Stomach (tissue), 9 donors: ENCODE measurements around the gene RNFT2. TPM values are rescaled to one million over a fixed set of nuclear protein-coding genes. Genes with fewer than 3 reads are reported as not detected.

Source experiments
- DNase-seq, 2 donors: peaks; one replicate each; pipeline versions ENCODE4 v3.0.0 to v3.0.0-alpha.2; 2013 to 2019
- H3K27ac ChIP-seq, 5 donors: fragments of 200-600 bp in 4 of 5; sonication (generic) in 4 of 5; one replicate each; pipeline ENCODE4 v1.5.1; 2013 to 2019; ENCODE audit warnings: mild to moderate bottlenecking in 1 of 5, moderate library complexity in 1 of 5
- H3K27me3 ChIP-seq, 3 donors: fragments of 200-600 bp; sonication (generic); one replicate each; pipeline ENCODE4 v1.5.1; 2017 to 2019; ENCODE audit warnings: mixed run types in 1 of 3
- H3K36me3 ChIP-seq, 4 donors: fragments of 200-600 bp; sonication (generic); 1 replicate in 3 of 4; 2 replicates in 1 of 4; pipeline ENCODE4 v1.5.1; 2016 to 2019
- H3K4me1 ChIP-seq, 4 donors: fragments of 200-600 bp; sonication (generic); one replicate each; pipeline ENCODE4 v1.5.1; 2016 to 2019
- H3K4me3 ChIP-seq, 4 donors: fragments of 200-600 bp; sonication (generic) in 3 of 4; one replicate each; pipeline ENCODE4 v1.5.1; 2016 to 2019; ENCODE audit warnings: mild to moderate bottlenecking in 1 of 4
- H3K9me3 ChIP-seq, 4 donors: fragments of 200-600 bp; sonication (generic); one replicate each; pipeline ENCODE4 v1.5.1; 2016 to 2019
- EP300 ChIP-seq: sonication (generic); formaldehyde crosslinking; IDR thresholded peaks from one replicate; pipeline ENCODE4 v1.6.1; 2017; ENCODE audit warnings: antibody characterized with exemption
- POLR2A ChIP-seq, 4 donors: fragments of 450-650 bp; IDR thresholded peaks; one replicate each; pipeline ENCODE4 v1.6.1; 2016; ENCODE audit warnings: antibody characterized with exemption in 4 of 4, control low read depth in 2 of 4, mild to moderate bottlenecking in 1 of 4, moderate library complexity in 1 of 4
- POLR2AphosphoS5 ChIP-seq, 3 donors: sonication (generic); formaldehyde crosslinking; IDR thresholded peaks; one replicate each; pipeline ENCODE4 v1.6.1; 2016; ENCODE audit warnings: antibody characterized with exemption in 3 of 3
- WGBS, 5 donors: extraction: QIAGEN DNeasy Blood & Tissue Kit in 3 of 5; methylation state at CpG; one replicate each; pipeline versions ENCODE4 v1.1.5 to v1.1.7; 2013 to 2018; 5-methylcytosine and 5-hydroxymethylcytosine counted together
- intact Hi-C: fragments of 100-400 bp; cut with DNase I; formaldehyde crosslinking; loops from one replicate; pipeline ENCODE4 v1.15.1; 2023; ENCODE audit warnings: low total_unique reads
- polyA plus RNA-seq, 3 donors: library from polyadenylated mRNA; stranded (reverse); fragments of 200-250 nt; gene quantifications; one replicate each; pipeline ENCODE4 v1.2.3, GENCODE V29; 2013
- total RNA-seq, 5 donors: library from RNA; depleted of rRNA; stranded (reverse); fragments of >200 nt; gene quantifications; one replicate each; pipeline versions ENCODE4 v1.1.0 to v1.2.3, GENCODE V29; 2014 to 2016
- TF ChIP-seq, protein P1 (sequence below), 7 experiments: fragments of 450-650 bp in 4 of 7; fragments of 200-600 bp in 3 of 7; sonication (generic) in 3 of 7; IDR thresholded peaks; one replicate each; pipeline ENCODE4 v1.5.1; 2016 to 2019; ENCODE audit warnings: antibody characterized with exemption in 7 of 7, control low read depth in 2 of 7, mild to moderate bottlenecking in 1 of 7
- donor health status: healthy with polysubstance abuse.
- donor health status: Bipolar disorder and iron deficiency.
- donor health status: healthy.

The RNFT2 gene
- total and polyA plus RNA-seq, 8 donors: 0.43 to 12.7 (median 1.6) TPM; not detected in 2

DNA sequence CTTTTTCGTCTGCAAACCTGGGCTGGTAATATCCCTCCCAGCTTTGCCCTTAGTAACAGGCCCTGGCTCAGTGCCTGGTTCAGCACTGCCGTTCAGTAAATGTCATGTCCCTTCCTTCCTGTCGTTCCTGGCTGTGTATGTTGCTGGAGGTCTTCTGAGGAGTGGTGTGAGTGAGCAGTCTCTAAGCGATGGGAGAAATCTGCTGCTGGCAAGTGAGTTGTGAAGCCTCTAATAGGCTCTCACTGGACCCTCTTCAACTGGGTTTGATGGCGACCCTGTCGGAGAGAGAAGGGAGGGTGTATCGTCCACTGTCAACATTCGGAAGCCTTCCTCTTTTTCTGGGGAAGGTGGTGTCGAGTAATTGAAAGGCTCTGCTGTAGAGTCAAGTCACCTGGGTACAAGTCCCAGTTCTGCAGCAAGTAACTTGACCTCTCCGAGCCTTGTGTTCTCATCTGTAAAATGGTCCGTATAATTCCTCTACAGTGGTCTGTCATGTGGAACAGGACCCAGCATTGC lies 80.3 kb downstream of the RNFT2 start:
- Histone ChIP-seq H3K27ac (peak overlapping the region; percentile 15 to 96 (median 92)), H3K4me1 (peaks cover 10 to 14% (median 12%) of the 10 kb centered on the region in 4 donors), H3K36me3 (no peaks in the 10 kb centered on the region), H3K9me3 (no peaks in the 10 kb centered on the region), H3K27me3 (no peaks in the 10 kb centered on the region), H3K4me3 (peak overlapping the region; percentile 52 to 73 (median 61))
- TF ChIP-seq POLR2AphosphoS5 (IDR thresholded peaks at IDR 0.05) (peak in 1 of 3 donors; percentile 10), POLR2A (IDR thresholded peaks at IDR 0.05) (no peak)
- WGBS, 5 donors: 32 to 39% (median 35%) methylated on average over 11 of the region's 11 CpGs
- peak; percentile 31 to 77 for DNase-seq
- intact Hi-C loops: no loop called here

DNA sequence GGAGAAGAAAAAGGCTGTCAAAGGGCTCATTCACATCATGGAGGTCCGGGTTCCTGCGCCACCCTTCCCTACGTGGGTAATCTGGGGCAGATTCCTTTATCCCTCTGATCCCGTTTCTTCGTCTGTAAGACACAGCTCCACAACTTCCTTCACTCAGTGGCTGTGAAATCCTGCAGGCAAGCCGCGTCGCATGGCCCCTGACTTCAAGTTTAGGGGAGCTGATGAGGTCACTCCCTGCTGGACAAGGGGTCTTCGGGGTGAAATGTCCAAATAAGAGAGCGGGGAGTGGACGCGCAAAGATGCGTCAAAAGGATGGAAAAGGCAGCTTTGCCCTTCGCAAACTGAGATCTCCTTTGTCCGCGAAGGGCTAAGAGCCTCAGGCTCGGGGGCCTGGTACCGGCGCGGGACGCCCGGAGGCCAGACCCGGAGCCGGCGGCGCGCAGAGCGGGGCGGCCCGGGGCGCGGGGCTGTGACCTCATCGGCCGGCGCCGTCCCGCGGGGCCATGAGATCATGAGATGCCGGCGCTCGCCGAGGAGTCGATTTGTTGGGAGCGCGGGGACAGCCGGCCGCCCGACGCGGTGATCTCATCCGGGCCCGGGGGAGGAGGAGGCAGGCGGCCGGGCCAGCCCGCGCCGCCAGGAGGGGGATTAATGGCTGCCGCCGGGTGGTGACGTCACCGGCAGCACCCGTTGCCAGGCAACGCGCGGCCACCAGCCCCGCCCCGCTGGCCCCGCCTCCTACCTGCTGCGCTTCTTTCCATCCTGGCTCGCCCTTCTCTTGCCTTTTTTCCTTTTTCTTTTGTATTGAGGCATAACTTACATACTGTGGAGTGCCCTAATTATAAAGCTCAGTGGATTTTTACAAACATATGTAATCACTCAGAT lies 81.1 kb downstream of the RNFT2 start:
- WGBS, 5 donors: 0 to 2% (median 1%) methylated on average over 31 to 70 of the region's 70 CpGs
- DNase-seq: peak; percentile 91 to 97
- Histone ChIP-seq H3K4me3 (peak overlapping the region; percentile 52 to 73 (median 61)), H3K27me3 (no peaks in the 10 kb centered on the region), H3K9me3 (no peaks in the 10 kb centered on the region), H3K4me1 (peaks cover 10 to 14% (median 12%) of the 10 kb centered on the region in 4 donors), H3K36me3 (no peaks in the 10 kb centered on the region), H3K27ac (peak overlapping the region; percentile 77 to 96 (median 92))
- no peak for TF ChIP-seq EP300
- TF ChIP-seq POLR2A (IDR thresholded peaks at IDR 0.05): no peak
- TF ChIP-seq, protein P1, sequence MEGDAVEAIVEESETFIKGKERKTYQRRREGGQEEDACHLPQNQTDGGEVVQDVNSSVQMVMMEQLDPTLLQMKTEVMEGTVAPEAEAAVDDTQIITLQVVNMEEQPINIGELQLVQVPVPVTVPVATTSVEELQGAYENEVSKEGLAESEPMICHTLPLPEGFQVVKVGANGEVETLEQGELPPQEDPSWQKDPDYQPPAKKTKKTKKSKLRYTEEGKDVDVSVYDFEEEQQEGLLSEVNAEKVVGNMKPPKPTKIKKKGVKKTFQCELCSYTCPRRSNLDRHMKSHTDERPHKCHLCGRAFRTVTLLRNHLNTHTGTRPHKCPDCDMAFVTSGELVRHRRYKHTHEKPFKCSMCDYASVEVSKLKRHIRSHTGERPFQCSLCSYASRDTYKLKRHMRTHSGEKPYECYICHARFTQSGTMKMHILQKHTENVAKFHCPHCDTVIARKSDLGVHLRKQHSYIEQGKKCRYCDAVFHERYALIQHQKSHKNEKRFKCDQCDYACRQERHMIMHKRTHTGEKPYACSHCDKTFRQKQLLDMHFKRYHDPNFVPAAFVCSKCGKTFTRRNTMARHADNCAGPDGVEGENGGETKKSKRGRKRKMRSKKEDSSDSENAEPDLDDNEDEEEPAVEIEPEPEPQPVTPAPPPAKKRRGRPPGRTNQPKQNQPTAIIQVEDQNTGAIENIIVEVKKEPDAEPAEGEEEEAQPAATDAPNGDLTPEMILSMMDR (IDR thresholded peaks at IDR 0.05): peak in 2 of 7 experiments; percentile 3 to 13
- peak; percentile 39 to 72 (median 67) for TF ChIP-seq POLR2AphosphoS5 (IDR thresholded peaks at IDR 0.05)
- intact Hi-C loops: no loop called here

DNA sequence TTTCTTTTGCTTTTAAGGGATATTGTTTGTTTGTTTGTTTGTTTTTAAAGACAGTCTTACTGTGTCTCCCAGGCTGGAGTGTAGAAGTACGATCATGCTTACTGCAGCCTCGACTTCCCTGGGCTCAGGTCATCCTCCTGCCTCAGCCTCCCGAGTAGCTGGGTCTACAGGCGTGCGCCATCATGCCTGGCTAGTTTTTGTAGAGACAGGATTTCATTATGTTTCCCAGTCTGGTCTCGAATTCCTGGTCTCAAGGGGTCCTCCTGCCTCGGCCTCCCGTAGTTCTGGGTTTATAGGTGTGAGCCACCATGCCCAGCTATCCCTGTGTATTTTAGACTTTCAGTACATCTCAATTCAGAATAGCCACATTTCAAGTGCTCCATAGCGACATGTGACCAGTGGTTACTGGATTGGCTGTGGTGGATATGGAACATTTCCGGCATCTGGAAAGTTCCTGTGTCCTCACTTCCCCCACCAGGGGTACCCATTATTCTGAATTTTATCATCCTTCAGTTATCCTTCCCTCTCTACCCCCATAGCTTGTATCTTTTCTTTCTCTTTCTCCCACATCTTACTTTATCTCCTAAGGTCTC lies 82.0 kb downstream of the RNFT2 start:
- Histone ChIP-seq H3K4me3 (no peak overlapping the region), H3K36me3 (no peaks in the 10 kb centered on the region), H3K27ac (peak overlapping the region in 2 of 5 donors; percentile 94 to 96), H3K4me1 (peaks cover 10 to 14% (median 12%) of the 10 kb centered on the region in 4 donors), H3K27me3 (no peaks in the 10 kb centered on the region), H3K9me3 (peaks cover 0 to 5% (median 2%) of the 10 kb centered on the region in 4 donors)
- whole genome bisulfite sequencing, 5 donors: 75 to 86% (median 84%) methylated on average over 10 of the region's 10 CpGs
- intact Hi-C loops: no loop called here
- no peak for DNase-seq
- TF ChIP-seq POLR2AphosphoS5 (IDR thresholded peaks at IDR 0.05) (no peak), POLR2A (IDR thresholded peaks at IDR 0.05) (no peak), EP300 (no peak)
- TF ChIP-seq, protein P1 (IDR thresholded peaks at IDR 0.05): no peak

DNA sequence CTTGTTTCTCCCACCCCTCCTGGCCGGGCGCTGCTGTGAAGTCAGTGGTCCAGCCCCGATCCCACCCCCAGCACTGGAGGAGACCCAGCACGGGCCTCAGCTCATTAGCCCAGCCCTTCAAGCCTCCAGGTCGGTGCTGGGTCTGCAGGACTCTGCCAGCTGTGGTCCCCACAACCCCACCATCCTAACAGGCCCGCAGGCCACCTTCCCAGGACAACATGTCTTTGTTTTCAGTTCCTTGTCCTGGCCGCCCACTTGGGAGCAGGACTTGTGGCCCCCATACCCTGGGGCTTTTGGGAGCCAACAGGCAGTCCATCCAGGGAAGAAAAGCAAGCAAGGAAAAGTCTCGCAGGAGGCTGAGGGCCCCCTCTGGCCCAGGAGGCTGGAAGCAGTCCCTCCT lies 83.2 kb downstream of the RNFT2 start:
- no peak overlapping the region for H3K27ac ChIP-seq
- no peak overlapping the region for H3K4me3 ChIP-seq
- H3K36me3 ChIP-seq: no peaks in the 10 kb centered on the region
- 68 to 79% (median 74%) methylated on average over 8 of the region's 8 CpGs for WGBS, 5 donors
- no peaks in the 10 kb centered on the region for H3K27me3 ChIP-seq
- H3K9me3 ChIP-seq: peaks cover 0 to 7% (median 2%) of the 10 kb centered on the region in 4 donors
- H3K4me1 ChIP-seq: peaks cover 10 to 14% (median 12%) of the 10 kb centered on the region in 4 donors
- no peak for DNase-seq
- TF ChIP-seq, protein P1 (IDR thresholded peaks at IDR 0.05): no peak
- TF ChIP-seq POLR2AphosphoS5 (IDR thresholded peaks at IDR 0.05) (no peak), POLR2A (IDR thresholded peaks at IDR 0.05) (no peak), EP300 (no peak)
- intact Hi-C loops: no loop called here
